Posterior vena cava (tissue), 2 donors: ENCODE measurements around the gene RBBP9. TPM values are rescaled to one million over a fixed set of nuclear protein-coding genes. Genes with fewer than 3 reads are reported as not detected.

Source experiments
- microRNA-seq, 2 donors: library from miRNA; unstranded; fragments of <30 nt; microRNA quantifications; one replicate each; pipeline ENCODE4 v1.2.0, GENCODE V29; 2020 to 2021; ENCODE audit warnings: borderline microRNAs expressed in 2 of 2
- total RNA-seq, 2 donors: library from RNA; stranded (reverse); fragmentation: NEBNext Ultra II Directional; extraction: Animal tissue kit (Norgen Biotek cat#: 25700); gene quantifications; one replicate each; pipeline ENCODE4 v1.2.1, GENCODE V29; 2021
- donor health status: DM: yes; HTN: yes; CAD: no.
- donor health status: DM: yes; HTN: yes; CAD: no.

Gene RBBP9
- total RNA-seq, 2 donors from 2014 or later, result 15.0 to 17.3 TPM

Small RNA genes within 50 kb of the gene (microRNA-seq; reads per million reads assigned to microRNA genes)
- gene MIR3192, result 0.52 to 0.65 reads per million in 2 donors

Other genes with a start within 250 kb of the RBBP9 start
- 10 to 100 TPM in 1 of 2 donors, 1 to 10 TPM in 1; 8.6 to 12.6 TPM for gene ZNF133, start 208.7 kb downstream of the RBBP9 start, total RNA-seq
- gene DZANK1, start 30.2 kb downstream of the RBBP9 start, total RNA-seq, result 1 to 10 TPM; 1.7 to 1.9 TPM
- 10 to 100 TPM in 1 of 2 donors, 1 to 10 TPM in 1; 9.2 to 10.3 TPM for gene POLR3F, start 29.8 kb downstream of the RBBP9 start, total RNA-seq
- 10 to 100 TPM; 31.2 to 32.3 TPM for gene SEC23B, start 10.7 kb upstream of the RBBP9 start, total RNA-seq
- gene SMIM26, start 70.2 kb upstream of the RBBP9 start, total RNA-seq, result 10 to 100 TPM; 52.9 to 55.4 TPM
- gene DTD1, start 90.8 kb upstream of the RBBP9 start, total RNA-seq, result 10 to 100 TPM; 21.5 to 23.6 TPM